Measurements from ENCODE around the gene THSD7A.

THSD7A gene

GRCh38 chr7:11474902-11475585, 357.0 kb downstream of the THSD7A start:
- H3K4me3 ChIP-seq (ENCODE audit: low read depth, low read length), result no peak overlapping the region
- no peak for DNase-seq (ENCODE audit: low read depth, low spot score)
- no peak for TF ChIP-seq CTCF (IDR thresholded peaks at IDR 0.05; ENCODE audit: insufficient read depth, low read length, missing control alignments)
- ChIA-PET CTCF (no interaction called here), POLR2A (no interaction called here)

- ChIA-PET POLR2A (no interaction called here), CTCF (no interaction called here)
- no peak for TF ChIP-seq CTCF (IDR thresholded peaks at IDR 0.05; ENCODE audit: insufficient read depth, low read length, missing control alignments)
- H3K4me3 ChIP-seq (ENCODE audit: low read depth, low read length), result no peak overlapping the region
- DNase-seq (ENCODE audit: low read depth, low spot score), result no peak
Observed at GRCh38 chr7:11473807-11474424, 358.1 kb downstream of the THSD7A start.

- POLR2A ChIA-PET, result no interaction called here
- CTCF ChIA-PET, result no interaction called here
- DNase-seq (ENCODE audit: low read depth, low spot score), result no peak
- no peak overlapping the region for H3K4me3 ChIP-seq (ENCODE audit: low read depth, low read length)
- no peak for TF ChIP-seq CTCF (IDR thresholded peaks at IDR 0.05; ENCODE audit: insufficient read depth, low read length, missing control alignments)
Observed at GRCh38 chr7:11473220-11473619, 358.8 kb downstream of the THSD7A start.

- TF ChIP-seq CTCF (IDR thresholded peaks at IDR 0.05; ENCODE audit: insufficient read depth, low read length, missing control alignments), result no peak
- CTCF ChIA-PET, result no interaction called here
- no peak overlapping the region for H3K4me3 ChIP-seq (ENCODE audit: low read depth, low read length)
- POLR2A ChIA-PET, result no interaction called here
- DNase-seq (ENCODE audit: low read depth, low spot score), result no peak
Observed at GRCh38 chr7:11472646-11473045, 359.4 kb downstream of the THSD7A start.

GRCh38 chr7:11471255-11471654, 360.7 kb downstream of the THSD7A start:
- no peak for DNase-seq (ENCODE audit: low read depth, low spot score)
- ChIA-PET POLR2A (no interaction called here), CTCF (no interaction called here)
- no peak overlapping the region for H3K4me3 ChIP-seq (ENCODE audit: low read depth, low read length)
- TF ChIP-seq CTCF (IDR thresholded peaks at IDR 0.05; ENCODE audit: insufficient read depth, low read length, missing control alignments), result no peak

GRCh38 chr7:11469028-11469745, 362.8 kb downstream of the THSD7A start:
- no peak for TF ChIP-seq CTCF (IDR thresholded peaks at IDR 0.05; ENCODE audit: insufficient read depth, low read length, missing control alignments)
- no peak for DNase-seq (ENCODE audit: low read depth, low spot score)
- ChIA-PET POLR2A (no interaction called here), CTCF (no interaction called here)
- H3K4me3 ChIP-seq (ENCODE audit: low read depth, low read length), result no peak overlapping the region
